ENCODE results near the gene AATF. TPM values are rescaled to one million over a fixed set of nuclear protein-coding genes. Genes with fewer than 3 reads are reported as not detected.

The AATF gene
- total RNA-seq, 2 donors from 2014 or later: 27.3 to 45.7 TPM

DNA sequence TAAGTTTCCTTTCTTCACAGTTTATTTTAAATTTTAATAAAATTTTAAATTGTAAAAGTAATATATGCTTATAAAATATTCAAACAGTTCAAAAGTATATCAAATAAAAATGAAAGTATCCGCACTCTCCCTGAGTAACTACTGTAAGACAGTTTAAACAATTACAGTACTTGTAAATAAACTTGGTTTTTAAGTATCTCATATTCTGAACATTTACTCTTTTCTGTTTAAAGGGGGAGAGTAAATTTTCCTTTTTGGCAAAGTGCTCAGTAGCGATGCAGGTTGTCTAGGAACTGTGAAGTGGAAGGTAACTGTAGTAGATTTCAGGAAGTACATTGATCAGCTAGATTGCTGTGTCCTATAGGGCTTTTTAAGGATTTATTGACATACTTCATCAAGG, 28.8 kb downstream of the AATF start:
- no peak for TF ChIP-seq POLR2A (IDR thresholded peaks at IDR 0.05)
- TF ChIP-seq, protein P1, sequence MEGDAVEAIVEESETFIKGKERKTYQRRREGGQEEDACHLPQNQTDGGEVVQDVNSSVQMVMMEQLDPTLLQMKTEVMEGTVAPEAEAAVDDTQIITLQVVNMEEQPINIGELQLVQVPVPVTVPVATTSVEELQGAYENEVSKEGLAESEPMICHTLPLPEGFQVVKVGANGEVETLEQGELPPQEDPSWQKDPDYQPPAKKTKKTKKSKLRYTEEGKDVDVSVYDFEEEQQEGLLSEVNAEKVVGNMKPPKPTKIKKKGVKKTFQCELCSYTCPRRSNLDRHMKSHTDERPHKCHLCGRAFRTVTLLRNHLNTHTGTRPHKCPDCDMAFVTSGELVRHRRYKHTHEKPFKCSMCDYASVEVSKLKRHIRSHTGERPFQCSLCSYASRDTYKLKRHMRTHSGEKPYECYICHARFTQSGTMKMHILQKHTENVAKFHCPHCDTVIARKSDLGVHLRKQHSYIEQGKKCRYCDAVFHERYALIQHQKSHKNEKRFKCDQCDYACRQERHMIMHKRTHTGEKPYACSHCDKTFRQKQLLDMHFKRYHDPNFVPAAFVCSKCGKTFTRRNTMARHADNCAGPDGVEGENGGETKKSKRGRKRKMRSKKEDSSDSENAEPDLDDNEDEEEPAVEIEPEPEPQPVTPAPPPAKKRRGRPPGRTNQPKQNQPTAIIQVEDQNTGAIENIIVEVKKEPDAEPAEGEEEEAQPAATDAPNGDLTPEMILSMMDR (IDR thresholded peaks at IDR 0.05): no peak
- no peak for TF ChIP-seq POLR2AphosphoS5 (IDR thresholded peaks at IDR 0.05)
- intact Hi-C loops (cut with DNase I): no loop called here
- H3K36me3 ChIP-seq: no peaks in the 10 kb centered on the region
- H3K4me1 ChIP-seq (replicated peaks): no peaks in the 10 kb centered on the region
- 71% methylated on average over 2 of the region's 2 CpGs for WGBS
- H3K27ac ChIP-seq: no peak overlapping the region
- no peaks in the 10 kb centered on the region for H3K9me3 ChIP-seq
- DNase-seq (ENCODE audit: low spot score): no peak
- no peak overlapping the region for H3K4me3 ChIP-seq
- no peaks in the 10 kb centered on the region for H3K27me3 ChIP-seq (replicated peaks; ENCODE audit: insufficient read depth)

DNA sequence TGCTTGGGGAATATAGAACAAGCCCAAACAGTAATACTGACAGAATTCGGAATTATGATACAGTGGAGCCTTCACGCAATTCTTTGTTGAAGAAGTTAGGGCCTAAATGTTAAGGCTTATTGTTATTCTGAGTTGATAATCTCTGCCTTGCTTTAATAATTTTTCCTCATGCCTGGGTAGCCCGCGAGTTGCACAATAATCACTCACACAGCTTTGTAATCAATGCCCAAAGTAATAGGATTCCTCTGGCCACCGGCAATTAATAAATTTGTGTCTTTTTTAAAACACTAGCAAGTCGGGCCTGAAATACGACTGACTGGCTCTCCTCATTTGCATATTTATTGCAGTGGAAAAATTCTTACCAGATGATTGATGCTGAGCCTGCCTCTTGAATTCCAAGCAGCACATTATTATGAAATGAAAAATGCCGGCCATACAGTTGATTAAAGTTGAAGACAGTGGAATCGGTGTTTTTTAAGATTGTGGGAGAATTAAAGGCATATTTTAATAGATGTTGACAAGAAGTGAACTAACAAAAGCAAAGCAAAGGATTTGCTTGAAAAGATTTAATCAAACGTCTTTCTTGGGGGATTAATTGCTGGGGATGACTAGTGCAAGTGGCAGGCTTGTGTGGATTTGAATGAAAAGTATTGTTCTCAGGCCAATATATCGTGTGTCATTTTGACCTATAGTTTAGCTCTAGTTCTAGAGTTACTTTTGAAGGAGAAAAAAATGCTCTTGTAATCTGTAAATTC, 30.2 kb downstream of the AATF start:
- Histone ChIP-seq H3K27me3 (replicated peaks; ENCODE audit: insufficient read depth) (no peaks in the 10 kb centered on the region), H3K27ac (no peak overlapping the region), H3K4me1 (replicated peaks) (no peaks in the 10 kb centered on the region), H3K36me3 (no peaks in the 10 kb centered on the region), H3K9me3 (no peaks in the 10 kb centered on the region), H3K4me3 (no peak overlapping the region)
- TF ChIP-seq POLR2A (IDR thresholded peaks at IDR 0.05): no peak
- TF ChIP-seq POLR2AphosphoS5 (IDR thresholded peaks at IDR 0.05): no peak
- intact Hi-C loops (cut with DNase I): no loop called here
- DNase-seq (ENCODE audit: low spot score): no peak
- 62% methylated on average over 11 of the region's 11 CpGs for WGBS

DNA sequence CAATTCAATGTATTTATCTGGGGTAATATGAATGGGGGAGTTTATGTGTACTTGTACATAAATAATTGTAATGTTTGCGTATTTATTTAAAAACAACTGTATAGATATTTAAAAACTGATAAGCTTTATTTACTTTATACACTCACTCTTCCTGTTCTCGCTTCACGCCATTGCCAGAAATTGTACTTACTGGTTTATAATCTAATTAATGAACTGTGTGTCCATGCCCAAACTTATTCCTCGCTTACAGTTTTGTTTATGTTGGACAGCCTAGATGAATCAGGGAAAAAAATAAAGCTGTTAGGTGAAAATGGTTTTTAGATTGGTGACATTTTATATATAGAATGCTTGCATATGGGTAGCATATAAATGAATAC, 30.8 kb downstream of the AATF start:
- no peaks in the 10 kb centered on the region for H3K36me3 ChIP-seq
- H3K9me3 ChIP-seq: no peaks in the 10 kb centered on the region
- intact Hi-C loops (cut with DNase I): no loop called here
- H3K4me3 ChIP-seq: no peak overlapping the region
- no peaks in the 10 kb centered on the region for H3K27me3 ChIP-seq (replicated peaks; ENCODE audit: insufficient read depth)
- H3K4me1 ChIP-seq (replicated peaks): no peaks in the 10 kb centered on the region
- no peak overlapping the region for H3K27ac ChIP-seq
- DNase-seq (ENCODE audit: low spot score): no peak
- WGBS: 64% methylated on average over 4 of the region's 4 CpGs
- TF ChIP-seq, protein P1 (IDR thresholded peaks at IDR 0.05): no peak
- TF ChIP-seq POLR2A (IDR thresholded peaks at IDR 0.05) (no peak), POLR2AphosphoS5 (IDR thresholded peaks at IDR 0.05) (no peak)

DNA sequence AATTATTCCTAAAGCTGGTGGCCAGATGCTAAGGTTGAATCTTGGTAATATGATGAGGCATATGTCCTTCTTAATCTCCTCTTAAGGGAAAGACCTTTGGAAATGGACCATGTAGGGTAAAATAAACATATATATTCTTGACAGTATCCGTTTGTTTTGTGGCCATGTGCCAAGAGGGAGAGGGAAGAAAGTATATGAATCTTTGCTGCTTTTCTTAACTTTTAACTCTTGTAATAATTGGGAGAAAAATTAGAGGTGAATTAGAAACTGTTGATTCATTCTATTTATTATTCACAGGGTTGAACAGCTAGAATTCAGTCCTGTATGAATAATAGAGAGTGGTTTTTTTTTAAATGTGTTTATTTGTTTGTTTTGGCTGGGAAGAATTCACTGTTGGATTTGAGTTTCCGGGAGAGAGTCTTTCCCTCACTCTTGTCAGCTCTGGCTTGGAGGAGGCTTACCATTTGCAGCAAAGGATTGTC, 31.6 kb downstream of the AATF start:
- Histone ChIP-seq H3K27ac (no peak overlapping the region), H3K4me1 (replicated peaks) (no peaks in the 10 kb centered on the region), H3K4me3 (no peak overlapping the region), H3K27me3 (replicated peaks; ENCODE audit: insufficient read depth) (no peaks in the 10 kb centered on the region), H3K36me3 (no peaks in the 10 kb centered on the region), H3K9me3 (no peaks in the 10 kb centered on the region)
- intact Hi-C loops (cut with DNase I): no loop called here
- no peak for TF ChIP-seq POLR2A (IDR thresholded peaks at IDR 0.05)
- TF ChIP-seq, protein P1 (IDR thresholded peaks at IDR 0.05): no peak
- TF ChIP-seq POLR2AphosphoS5 (IDR thresholded peaks at IDR 0.05): no peak
- 9% methylated on average over 2 of the region's 2 CpGs for WGBS
- no peak for DNase-seq (ENCODE audit: low spot score)

DNA sequence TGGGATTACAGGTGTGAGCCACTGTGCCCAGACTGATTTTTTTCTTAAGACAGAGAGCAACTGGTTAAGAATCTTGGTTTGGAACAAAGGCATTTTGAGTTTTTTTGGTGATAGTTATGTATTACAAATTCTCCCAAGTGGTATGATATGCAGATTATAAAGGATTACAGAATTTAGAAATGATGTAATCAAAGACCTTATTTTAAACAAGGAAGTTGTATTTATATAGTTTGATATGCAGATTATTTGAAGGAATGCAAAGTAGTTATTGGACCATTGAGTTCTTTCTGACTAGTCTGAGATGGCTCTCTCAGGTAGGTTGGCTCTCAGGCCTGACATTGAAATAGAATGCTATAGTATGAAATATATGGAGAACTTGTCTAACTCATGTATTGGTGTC, 34.9 kb downstream of the AATF start:
- Histone ChIP-seq H3K27me3 (replicated peaks; ENCODE audit: insufficient read depth) (no peaks in the 10 kb centered on the region), H3K4me1 (replicated peaks) (no peaks in the 10 kb centered on the region), H3K4me3 (no peak overlapping the region), H3K36me3 (no peaks in the 10 kb centered on the region), H3K9me3 (no peaks in the 10 kb centered on the region), H3K27ac (no peak overlapping the region)
- intact Hi-C loops (cut with DNase I): no loop called here
- DNase-seq (ENCODE audit: low spot score): no peak
- TF ChIP-seq POLR2A (IDR thresholded peaks at IDR 0.05): no peak
- no peak for TF ChIP-seq POLR2AphosphoS5 (IDR thresholded peaks at IDR 0.05)
- TF ChIP-seq, protein P1 (IDR thresholded peaks at IDR 0.05): no peak

Measured in prostate gland (tissue), 2 donors.